GM18508 (cell line): ENCODE data around the gene RAPGEF2.
"Not testable (repeated sequence)": the region's sequence is repeated elsewhere in the genome, so short reads cannot be mapped to it uniquely, and the experiment has no call there.

Experiments used
- ATAC-seq: cut with Tn5 transposase; IDR thresholded peaks from one replicate; pipeline ENCODE4 v1.9.1; 2021; ENCODE audit warnings: moderate number of reproducible peaks; ENCODE audit not compliant: insufficient read depth, unreplicated experiment

RAPGEF2 gene

DNA sequence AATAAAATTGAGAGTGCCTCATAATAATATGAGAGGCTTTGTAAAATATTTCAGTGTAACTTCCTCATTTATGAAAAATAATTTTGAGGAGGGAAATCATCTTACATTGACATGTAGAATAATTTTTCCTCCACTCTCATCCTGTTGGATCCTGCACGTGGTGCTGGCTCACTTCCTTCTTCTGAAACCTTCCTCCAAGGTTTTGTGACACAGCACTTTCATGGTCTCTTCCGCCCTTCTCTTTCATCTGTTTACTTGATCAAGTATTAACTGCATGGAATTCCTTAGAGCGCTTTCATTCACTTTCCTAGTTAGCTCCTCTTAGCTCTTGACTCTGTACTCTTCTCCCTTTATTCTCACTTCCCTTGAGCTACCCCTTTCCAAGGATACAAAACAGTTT, 246.5 kb downstream of the RAPGEF2 start:
- no peak for ATAC-seq

DNA sequence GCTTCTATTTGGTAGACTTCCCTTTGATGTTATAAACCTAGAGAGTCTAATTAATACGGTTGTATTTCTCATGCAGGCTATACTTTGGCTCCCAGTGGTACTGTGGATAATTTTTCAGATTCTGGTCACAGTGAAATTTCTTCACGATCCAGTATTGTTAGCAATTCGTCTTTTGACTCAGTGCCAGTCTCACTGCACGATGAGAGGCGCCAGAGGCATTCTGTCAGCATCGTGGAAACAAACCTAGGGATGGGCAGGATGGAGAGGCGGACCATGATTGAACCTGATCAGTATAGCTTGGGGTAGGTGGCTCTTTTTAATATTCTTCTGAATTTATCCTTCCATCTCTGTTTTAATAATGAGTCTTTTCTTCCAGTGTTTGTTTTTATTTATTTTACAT, 249.7 kb downstream of the RAPGEF2 start:
- no peak for ATAC-seq

DNA sequence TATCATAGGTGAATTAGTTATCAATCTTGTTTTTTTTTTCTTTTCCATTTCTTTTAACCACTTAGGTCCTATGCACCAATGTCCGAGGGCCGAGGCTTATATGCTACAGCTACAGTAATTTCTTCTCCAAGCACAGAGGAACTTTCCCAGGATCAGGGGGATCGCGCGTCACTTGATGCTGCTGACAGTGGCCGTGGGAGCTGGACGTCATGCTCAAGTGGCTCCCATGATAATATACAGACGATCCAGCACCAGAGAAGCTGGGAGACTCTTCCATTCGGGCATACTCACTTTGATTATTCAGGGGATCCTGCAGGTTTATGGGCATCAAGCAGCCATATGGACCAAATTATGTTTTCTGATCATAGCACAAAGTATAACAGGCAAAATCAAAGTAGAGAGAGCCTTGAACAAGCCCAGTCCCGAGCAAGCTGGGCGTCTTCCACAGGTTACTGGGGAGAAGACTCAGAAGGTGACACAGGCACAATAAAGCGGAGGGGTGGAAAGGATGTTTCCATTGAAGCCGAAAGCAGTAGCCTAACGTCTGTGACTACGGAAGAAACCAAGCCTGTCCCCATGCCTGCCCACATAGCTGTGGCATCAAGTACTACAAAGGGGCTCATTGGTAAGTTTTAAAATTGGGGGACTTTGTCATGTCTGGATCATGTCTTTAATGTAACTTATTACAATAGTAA, 250.7 kb downstream of the RAPGEF2 start:
- ATAC-seq: no peak

DNA sequence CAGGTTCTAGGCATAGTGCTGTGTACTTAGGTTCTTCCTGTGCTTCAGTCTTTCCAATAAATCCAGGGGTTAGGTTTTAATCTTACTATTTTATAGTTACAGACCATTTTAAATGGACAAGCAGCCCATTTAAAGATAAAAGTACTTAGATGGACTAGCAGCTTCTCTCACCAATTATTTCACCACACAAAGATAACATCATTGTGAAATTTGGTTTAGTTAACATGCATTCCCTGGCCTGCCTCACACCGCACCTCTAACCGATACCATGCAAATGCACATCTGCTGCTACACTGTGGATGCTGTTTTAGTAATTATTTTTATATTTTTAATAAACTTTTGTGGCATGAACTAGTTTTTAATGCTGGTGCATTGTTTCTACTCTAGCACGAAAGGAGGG, 252.6 kb downstream of the RAPGEF2 start:
- no peak for ATAC-seq

DNA sequence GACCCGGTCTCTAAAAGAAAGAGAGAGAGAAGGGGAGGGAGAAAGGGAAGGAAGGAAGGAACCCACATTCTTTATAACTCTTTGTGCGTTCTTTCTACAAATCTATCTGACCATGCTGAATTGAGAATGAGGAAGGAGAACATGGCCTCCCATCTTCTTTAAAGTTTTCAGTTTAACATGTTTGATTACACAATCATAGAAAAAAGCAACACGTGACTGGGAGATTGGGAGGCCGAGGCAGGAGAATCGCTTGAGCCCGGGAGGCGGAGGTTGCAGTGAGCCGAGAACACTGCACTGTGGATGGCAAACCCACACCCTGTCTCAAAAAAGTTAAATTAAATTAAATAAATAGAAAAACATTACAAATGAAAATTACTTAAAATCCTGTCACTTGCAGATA, 254.5 kb downstream of the RAPGEF2 start:
- no peak for ATAC-seq

DNA sequence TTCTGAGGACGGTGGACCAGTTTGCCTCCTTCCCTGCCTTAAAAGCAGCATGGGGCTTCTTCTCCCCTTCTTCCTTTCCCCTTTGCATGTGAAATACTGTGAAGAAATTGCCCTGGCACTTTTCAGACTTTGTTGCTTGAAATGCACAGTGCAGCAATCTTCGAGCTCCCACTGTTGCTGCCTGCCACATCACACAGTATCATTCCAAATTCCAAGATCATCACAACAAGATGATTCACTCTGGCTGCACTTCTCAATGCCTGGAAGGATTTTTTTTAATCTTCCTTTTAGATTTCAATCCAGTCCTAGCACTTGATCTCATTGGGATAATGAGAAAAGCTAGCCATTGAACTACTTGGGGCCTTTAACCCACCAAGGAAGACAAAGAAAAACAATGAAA, 255.3 kb downstream of the RAPGEF2 start:
- ATAC-seq: no peak

DNA sequence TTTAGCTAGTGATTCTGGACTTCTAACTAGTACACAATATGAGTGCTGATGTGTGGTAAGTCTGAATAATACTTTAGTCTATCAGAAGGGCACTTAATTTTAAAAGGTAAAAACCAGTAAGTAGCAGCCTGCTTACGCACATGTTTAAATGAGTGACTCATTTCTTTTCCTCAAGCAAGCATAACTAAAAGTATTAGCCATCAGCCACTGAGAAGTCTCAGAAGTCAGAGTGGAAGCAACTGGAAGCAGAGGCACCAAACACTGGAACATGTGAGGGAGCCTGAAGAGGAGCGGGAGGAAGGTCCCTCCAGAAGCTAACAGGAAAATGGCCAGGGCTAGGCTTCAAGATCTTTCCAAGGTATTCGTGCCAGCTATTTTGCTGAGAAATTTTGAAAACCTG, 257.7 kb downstream of the RAPGEF2 start:
- ATAC-seq: no peak

DNA sequence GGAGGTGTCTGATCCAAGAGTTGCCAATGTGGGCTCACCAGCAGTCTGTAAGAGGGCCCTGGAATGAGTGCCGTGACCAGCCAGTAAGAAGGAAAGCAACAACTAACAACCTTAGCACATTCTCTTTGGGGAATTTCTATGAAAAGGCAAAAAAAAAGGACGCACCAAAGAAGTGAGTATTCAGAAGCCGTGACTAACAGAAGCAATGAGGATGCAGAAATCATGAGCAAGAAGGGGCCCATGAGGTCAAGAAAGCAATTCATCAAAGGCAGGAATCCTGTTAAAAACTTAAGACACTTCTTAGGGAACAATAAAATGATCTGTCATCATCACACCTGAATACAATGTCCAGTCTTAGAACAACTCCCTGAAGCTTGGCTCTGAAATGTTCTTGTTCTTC, 260.5 kb downstream of the RAPGEF2 start:
- no peak for ATAC-seq

DNA sequence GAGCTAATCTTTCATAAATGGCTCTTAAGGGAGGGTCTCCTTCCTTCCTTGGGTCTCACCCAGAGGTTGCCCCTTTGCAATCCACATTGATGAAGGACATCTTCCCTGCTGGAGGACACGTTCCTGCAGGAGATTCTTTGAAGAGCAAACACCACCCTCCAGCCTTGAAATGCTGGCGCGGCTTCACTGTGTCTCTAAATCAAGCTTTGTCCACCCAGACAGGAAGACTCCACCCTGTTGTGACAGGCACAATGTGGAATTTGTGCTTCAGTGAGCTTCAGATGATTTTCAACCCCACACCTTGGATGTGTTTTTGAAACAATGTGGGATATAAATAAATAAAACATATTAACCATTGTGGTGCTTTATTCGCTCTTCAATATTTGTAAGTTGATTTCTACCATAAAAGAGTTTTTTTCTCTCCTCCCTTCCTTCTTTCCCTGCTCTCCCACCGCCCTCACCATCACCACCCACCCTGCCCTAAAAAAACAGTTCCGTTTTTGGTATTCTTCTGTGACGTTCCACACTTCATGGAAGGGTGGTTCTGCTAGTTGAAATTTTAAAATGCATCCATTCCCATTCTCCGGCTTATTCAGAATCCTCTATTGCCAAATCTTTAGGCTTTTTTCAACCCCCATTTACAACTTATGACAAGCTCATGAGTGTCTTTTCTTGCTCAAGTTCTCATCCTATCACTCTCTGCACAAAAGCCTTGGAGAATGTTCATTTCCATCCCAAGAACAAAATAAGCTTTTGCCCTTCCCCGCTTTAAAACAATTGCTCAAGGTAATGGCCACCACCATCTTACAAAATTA, 264.3 kb downstream of the RAPGEF2 start:
- no peak for ATAC-seq

DNA sequence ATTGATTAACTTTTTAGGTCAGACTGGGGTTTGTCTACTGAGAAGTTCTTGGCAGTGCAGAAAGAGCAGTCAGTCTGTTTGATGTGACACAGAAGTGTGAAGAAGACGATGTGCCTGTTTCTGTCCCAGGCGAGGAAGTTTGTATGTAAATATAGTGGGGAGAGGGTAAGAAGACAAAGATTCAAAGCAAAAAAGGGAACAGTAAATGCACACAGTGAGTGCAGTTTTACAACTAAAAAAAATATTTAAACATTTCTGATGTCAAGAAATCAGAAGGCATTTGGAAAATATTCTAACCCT, 264.9 kb downstream of the RAPGEF2 start:
- ATAC-seq: no peak

DNA sequence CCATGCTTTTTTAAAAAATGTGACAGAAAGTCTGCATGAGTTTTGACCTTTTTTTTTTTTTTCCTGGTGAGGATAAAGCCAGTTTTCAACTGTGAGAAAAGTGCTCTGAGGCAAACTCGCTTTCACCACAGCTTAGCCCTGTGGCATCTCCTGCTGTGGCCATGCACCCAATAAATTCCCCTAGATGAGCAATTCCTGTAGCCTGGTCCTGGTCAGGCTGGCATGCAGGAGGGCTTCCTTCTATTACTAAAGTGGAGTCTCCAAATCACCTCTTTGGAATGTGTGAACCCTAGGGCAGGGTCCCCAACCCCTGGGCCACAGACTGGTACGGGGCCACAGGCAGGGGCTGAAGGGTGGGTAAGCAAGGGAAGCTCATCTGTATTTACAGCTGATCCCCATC, 265.4 kb downstream of the RAPGEF2 start:
- no peak for ATAC-seq

DNA sequence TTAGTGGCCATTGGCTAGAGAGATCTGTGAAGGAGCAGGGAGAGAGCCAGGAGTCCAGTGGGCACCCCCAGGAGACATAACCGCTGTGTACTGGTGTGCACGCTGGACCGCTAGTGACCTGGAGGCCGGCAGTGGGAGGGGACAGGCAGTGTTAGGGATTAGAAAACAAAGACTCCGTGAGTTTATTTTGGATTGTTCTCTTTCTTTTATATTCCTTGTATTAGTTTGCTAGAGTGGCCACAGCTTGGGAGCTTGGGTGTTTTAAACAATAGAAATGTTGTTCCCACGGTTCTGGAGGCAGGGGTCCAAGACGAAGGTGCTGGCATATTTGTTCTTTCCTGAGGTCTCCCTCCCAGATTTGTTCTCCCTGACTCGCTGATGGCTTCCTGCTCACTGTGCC, 266.4 kb downstream of the RAPGEF2 start:
- ATAC-seq: no peak

DNA sequence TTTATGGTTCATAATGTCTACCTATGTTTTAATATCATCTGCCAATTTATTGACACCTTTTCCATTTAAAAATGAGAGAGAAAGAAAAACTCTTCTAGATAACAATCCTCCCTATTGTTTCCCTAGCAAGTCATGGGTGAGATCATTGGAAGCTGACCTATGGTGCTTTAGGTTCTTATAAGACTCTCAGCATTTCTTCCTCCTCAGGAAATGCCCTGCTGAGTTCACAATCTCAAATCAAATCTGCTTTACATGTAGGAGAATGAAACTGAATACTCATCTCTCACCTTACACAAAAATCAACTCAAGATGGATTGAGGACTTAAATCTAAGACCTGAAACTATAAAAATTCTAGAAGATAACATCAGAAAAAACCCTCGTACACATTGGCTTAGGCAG, 267.4 kb downstream of the RAPGEF2 start:
- ATAC-seq: no peak

DNA sequence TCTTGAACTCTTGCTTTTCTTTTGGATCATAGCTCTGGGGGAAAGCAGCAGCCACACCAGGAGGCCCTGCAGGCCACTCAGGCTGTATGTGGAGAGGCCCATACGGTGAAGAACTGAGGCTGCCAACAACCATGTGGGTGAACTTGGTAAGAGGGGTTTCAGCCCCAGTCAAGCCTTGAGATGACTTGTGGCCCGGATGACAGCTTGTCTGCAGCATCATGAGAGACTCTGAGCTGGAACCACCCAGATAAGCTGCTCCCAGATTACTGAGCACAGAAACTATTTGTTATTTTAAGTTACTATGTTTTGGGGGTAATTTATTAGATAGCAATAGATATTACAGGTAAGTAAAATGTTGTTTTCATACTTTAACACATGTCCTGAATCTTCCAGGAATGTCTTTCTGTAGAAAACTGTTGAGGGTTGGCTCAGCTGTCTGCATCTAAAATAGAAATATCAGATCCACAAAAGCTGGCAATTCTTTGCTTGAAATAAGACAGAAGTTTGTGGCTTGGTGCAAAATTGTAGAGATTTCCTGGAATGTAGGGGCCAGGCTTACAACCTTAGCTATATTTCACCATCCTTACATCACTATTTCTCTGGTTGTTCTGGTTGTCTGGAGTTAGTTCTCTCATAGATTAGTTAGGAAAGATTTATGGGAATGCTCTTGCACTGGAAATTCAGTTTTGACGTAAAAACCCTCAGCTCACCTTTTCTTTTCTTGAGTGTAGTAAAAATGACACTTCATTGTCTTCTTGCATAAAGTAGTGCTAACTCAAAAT, 272.1 kb downstream of the RAPGEF2 start:
- no peak for ATAC-seq

DNA sequence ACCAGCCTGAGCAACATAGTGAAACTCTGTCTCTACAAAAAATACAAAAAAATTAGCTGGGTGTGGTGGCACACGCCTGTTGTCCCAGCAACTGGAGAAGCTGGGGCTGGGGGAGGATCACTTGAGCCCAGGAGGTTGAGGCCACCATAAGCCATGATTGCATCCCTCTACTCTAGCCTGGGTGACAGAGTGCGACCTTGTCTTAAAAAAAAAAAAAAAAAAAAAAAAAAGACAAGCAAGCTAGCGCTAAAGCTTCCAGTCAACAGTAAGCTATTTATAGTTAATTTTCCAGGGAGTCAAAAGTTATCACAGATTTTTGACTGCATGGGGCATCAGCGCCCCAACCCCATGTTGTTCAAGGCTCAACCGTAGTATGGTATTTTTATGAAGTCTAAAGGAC, 273.4 kb downstream of the RAPGEF2 start:
- ATAC-seq: no peak

DNA sequence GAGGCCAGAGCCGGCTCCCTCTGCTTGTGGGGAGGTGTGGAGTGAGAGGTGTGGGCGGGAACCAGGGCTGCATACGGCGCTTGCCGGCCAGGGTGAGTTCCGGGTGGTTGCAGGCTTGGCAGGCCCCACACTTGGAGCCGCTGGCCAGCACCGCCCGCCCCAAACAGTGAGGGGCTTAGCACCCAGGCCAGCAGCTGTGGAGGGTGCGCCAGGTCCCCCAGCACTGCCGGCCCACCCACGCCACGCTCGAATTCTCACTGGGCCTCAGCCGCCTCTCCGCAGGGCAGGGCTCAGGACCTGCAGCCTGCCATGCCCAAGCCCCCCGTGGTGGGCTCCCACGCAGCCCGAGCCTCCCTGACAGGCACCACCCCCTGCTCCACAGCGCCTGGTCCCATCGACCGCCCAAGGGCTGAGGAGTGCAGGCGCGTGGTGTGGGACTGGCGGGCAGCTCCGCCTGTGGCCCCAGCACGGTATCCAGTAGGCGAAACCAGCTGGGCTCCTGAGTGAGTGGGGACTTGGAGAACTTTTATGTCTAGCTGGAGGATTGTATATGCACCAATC, 275.3 kb downstream of the RAPGEF2 start:
- no peak for ATAC-seq

DNA sequence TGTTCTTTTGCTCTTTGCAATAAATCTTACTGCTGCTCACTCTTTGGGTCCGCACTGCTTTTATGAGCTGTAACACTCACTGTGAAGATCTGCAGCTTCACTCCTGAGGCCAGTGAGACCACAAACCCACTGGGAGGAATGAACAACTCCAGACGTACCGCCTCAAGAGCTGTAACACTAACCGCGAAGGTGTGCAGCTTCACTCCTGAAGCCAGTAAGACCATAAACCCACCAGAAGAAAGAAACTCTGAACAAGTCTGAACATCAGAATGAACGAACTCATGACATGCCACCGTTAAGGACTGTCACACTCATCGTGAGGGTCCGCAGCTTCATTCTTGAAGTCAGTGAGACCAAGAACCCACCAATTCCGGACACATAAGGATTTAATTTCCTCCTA, 276.2 kb downstream of the RAPGEF2 start:
- not testable (repeated sequence) for ATAC-seq

DNA sequence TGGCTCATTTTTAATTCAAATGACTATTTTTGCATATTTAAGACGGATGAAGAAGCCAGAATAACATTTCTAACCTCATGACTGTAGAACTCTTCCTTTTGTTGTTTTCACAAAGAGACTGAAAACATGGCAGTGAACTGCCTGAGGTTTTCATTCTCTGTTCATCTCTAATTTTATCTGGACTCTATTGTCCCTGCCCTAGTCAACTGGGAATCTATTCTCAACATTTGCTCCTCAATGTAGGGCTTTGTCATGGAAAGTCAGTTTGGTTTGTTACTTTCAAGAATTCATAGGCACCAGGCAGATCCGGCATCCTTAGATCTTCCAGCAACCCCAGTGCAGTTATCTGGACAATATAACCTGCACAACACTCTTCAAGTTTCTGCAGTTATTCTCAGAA, 277.0 kb downstream of the RAPGEF2 start:
- no peak for ATAC-seq

DNA sequence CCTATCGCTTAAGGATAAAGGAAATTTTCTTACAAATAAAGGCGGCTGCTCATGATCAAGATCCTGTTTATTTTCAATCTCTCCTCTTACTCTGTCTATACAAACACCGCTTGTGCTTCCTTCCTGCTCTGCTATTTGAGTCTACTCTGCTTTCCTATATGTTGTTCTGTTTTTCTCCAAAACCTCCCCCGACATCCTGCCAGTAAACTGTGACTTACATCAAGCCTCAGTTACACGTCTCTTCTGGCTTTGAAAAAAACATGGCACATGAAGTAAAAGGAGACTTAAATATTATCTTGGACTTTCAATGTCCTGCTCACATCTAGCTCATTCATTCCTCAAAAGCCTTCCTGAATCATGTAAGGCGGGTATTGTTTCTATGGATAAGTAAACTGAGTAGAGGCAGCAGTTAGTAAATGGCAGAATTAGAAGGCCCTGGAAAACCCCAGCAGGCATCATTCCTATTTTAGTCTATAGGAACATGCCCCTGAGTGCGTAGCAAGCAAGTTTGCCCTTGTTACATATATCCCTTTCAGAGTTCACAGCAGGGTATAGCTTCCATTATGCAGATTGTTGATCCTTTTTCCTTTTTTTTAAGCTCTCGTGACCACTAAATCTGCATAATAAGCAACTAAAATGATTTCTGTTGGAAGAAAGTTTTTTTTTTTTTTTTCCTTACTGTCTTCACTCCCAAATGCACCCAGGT, 280.1 kb downstream of the RAPGEF2 start:
- ATAC-seq: no peak

DNA sequence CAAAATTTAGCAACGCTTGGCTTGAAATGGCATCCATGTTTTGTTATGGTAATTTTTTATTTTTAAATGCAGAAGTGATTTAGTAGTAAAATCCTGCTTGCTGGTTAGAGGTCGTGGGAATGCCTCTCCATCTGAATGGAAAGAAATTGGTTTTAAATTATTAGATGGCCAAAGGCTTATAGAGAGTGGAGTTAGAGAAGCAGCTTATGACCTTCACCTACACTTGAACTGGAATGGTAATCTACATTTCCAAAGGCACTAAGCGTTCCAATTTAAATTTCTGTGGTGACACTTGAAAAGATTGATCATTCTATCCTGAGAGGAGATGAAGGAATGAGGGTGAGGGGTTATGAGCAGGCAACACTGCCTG, 280.7 kb downstream of the RAPGEF2 start:
- ATAC-seq: no peak

DNA sequence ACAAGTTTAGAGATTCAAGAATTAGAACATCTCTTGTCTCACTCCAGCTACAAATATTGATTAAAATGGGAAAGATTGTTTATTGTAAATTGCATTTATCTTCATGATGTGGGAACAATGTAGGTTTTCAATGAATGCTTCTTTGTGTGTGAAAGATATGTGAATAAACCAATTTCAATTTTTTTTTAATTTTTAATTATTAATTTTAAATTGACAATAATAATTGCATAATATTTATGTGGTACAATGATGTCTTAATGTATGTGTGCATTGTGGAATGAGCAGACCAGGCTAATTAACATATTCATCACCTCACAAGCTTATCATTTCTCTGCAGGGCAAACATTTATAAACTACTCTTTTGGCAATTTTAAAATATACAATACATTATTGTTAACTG, 281.1 kb downstream of the RAPGEF2 start:
- no peak for ATAC-seq
